Measurements from ENCODE around the gene HIGD1C.
A peak's percentile ranks its signal among the peaks of the same experiment; 100 is the strongest.
"Not testable (repeated sequence)": the region's sequence is repeated elsewhere in the genome, so short reads cannot be mapped to it uniquely, and the experiment has no call there.

HIGD1C gene

DNA sequence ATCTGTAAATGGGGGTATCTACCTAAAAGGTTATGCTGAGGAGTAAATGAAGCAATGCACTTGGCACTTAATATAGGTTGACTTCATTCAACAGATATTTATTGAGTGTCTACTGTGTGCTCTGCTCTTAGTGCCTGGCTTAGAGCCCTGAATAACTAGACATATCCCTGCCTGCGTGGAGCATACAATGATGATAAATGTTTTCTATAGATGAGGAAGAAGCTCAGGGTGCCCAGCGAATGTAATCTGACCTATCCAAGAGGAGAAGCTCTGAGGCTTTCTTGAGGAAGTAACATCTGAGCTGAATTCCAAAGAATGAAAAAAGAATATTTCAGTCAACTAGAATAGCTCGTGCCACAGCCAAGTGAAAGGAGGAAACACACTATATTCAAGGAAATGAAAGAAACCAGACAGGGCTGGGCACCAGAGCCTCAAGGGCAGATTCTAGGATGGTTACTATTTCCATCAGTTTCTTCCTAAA is 17.9 kb upstream of the HIGD1C start:
- DNase-seq = no peak

DNA sequence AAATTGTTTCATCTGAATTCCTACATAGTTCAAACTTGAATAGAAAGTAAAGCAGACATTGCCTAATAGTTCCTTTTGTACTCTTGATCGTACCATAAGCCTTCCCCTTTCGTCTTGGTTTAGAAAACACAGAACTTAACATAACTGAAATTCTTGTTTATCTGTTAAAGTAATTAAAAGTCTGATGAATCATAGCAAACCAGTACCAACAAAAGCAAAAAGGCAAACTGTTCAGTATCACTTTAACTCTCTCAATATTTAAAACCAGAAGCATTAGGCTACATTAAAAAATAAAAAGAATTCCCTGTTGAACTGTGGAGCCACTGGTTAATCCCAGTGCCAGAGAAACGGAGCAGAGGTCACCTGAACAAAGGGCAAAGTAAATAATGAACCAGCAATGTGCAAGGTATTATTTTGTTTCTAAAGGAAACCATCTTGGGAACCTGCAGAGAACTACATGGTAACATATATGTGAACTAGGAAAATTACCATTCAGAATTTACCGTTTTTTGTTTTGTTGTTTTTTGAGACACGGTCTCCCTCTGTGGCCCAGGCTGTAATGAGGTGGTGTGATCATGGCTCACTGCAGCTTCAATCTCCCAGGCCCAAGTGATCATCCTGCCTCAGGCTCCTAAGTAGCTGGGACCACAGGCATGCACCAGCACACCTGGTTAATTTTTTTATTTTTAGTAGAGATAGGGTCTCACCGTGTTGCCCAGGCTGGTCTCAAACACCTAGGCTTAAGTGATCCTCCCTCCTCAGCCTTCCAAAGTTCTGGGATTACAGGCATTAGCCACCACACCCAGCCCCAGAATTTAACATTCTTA is 17.1 kb upstream of the HIGD1C start:
- DNase-seq = peak; percentile 29

DNA sequence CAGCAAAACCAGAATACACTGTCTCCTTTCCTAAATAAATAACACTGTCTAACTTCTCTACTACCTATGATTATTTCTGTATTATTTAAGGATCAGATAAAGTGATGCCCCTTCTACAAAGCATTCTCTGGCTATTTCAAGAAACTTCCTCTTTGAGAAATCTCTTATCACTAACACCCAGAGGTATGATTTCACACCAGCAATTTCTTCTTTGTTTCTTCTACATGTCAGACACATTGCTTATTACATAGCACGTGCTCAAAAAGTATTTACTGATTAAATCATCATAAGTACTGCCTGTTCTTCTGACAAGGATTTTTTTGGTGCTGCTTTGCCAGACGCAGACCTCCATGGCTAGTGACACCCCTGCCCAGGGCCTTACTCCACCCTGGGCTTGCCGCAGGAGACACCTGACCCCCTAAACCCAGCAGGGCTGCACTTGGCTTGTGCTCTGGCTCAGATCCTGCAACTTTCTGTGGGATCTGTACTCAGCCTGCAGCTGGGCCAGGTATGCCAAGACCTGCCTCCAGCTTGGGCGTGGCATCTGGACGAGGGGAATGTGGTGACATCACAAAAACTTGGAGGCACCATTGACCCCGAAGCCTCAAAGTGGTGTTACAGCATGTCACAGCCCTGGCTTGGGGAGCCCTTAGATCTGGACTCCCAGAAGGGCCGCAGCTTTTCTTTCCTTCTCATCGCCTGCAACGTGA is 15.4 kb upstream of the HIGD1C start:
- DNase-seq = no peak

- no peak for DNase-seq
Observed at GRCh38 chr12:50937653-50938052, 14.7 kb upstream of the HIGD1C start.

DNA sequence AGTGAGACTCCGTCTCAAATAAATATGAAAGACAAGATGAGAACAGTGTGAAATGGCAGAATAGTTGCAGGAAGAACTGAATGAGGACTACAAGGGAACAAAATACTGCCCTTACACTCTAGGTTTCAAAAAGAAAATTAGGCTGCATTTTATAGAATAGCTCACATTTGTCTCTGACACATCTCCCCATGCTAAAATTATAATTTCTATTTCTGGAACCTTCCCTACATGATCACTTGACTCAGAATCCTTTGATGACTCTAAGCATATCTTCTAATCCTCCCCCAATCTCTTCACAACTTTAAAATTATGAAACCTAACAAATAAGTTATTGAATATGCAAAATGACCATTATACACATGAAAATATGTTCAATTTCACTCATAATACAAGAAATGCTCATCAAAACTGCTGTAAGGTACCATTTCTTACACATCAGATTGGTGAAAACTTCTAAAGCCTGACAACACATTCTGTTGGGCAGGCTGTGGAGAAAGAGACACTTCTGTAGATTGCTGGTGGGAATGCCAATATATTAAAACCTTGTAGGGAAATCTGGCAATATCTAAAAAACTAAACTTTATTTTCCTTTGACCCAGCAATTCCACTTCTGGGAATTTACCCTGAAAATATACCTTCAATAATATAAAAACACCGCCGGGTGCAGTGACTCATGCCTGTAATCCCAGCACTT is 4.3 kb upstream of the HIGD1C start:
- DNase-seq = no peak

- DNase-seq = no peak
Observed at GRCh38 chr12:50948798-50949197, 3.5 kb upstream of the HIGD1C start.

DNA sequence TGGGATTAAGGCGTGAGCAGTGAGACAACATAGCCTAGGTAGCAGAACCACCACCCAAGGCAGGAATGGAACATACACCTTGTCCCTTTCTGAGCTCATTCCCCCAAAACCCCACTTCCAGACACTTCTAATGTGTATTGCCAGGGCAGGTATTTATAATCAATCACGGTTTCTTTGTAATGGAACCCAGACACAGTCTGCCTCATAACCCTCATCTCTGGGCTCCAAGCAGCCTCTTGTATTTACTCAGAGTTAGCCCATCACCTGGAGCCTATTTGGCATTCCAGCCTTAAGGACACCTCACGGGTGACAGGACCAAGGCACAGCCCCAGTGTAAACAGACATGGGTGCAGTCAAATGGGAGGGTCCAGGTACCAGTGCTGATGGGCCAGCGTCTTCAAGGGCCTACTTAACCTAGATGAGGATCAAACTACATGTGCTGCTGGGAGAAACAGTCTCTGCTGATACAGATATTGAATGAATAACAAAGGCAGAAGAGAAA is 2.5 kb upstream of the HIGD1C start:
- DNase-seq = no peak

DNA sequence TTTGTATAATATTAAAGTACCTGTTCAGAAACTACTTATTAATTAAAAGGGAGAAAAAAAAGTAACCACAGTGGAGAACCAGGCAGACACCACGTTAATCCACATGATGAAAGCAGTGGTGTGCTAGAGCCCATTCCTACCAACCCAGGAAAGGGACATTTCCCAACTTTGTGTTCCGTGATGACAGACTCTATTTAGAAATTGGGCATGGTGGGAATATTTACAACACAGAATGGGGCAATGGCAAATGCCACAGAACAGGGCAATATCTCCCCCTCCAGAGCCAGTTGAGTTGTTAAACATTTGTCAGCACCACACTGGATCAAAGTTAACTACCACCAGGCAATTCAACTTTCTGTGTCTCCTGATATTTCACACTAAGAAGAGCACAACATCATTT is 1.2 kb upstream of the HIGD1C start:
- DNase-seq = no peak

GRCh38 chr12:50953047-50953446 is 703 bp downstream of the HIGD1C start:
- DNase-seq = no peak

GRCh38 chr12:50954789-50955188 is 2.4 kb downstream of the HIGD1C start:
- DNase-seq = not testable (repeated sequence)

DNA sequence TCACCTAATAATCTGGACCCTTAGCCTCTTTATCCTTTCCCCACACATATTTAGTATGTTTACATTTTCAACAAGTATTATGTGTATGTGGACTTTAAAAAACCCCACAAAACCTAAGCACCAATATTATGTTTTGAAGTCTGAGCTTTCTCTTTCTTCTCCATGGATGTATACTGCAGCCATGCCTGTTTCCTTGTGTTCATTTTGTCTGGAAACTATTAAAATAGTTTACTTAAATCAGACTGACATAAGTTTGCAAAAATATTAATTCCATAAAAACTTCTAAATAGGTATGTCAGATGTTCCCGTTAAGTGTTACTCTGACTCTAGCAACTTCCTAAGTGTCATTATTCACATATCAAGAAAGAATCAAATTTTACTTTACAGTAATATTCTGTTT is 2.9 kb downstream of the HIGD1C start:
- no peak for DNase-seq

DNA sequence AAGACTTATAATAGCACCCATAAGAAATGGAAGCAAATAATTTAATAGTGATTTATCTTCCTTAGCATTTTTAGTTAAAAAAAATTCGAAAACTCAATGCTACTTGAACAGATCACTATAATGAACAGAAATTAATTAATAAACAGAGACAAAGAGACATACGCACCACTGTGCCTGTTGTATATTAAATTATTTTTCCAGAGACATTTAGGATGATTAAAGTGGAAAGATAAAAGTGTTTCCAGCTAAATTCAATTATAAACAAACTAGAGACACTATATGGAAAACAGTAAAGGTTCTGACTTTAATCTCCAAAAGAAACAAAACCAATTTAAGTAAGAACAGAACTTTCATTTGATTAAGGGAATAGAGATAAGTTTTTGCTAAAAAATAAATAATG is 3.4 kb downstream of the HIGD1C start:
- no peak for DNase-seq

DNA sequence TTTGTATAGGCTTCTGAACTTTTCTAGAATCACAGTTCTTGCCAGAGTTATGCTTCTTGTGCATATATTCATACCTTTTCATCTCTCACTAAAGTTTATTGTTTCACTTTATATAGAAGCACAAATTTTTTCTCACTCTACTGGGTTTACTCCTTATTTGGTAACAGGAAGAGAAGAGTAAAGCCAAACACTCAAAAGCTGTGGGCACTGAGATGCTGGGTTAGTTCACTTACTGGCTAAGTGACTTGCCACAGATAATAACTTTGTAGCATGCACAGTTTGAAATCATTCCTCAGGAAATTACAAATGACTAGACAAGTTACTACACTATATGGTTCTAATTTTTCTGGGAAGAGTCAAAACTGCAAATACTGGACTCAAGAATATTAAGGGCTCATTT is 7.8 kb downstream of the HIGD1C start:
- DNase-seq = no peak

DNA sequence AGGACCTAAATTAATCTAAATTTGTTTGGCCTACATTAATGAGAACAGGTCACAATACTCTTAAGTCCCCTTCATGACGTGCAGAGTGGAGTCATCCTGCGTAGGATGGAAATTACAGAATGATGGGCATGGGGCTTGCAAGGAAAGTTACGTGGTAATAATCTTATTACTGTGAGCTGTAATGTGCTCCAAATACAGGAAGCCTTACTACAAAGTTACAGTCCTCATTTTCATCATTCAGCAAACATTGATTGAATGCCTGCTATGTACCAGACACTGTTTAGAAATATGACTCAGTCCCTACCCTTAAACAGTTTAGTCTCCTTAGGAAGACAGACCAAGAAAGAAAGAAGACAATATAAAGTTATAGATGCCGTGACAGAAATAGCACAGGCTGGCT is 9.4 kb downstream of the HIGD1C start:
- DNase-seq = no peak

GRCh38 chr12:50964432-50964831 is 12.1 kb downstream of the HIGD1C start:
- DNase-seq = no peak

DNA sequence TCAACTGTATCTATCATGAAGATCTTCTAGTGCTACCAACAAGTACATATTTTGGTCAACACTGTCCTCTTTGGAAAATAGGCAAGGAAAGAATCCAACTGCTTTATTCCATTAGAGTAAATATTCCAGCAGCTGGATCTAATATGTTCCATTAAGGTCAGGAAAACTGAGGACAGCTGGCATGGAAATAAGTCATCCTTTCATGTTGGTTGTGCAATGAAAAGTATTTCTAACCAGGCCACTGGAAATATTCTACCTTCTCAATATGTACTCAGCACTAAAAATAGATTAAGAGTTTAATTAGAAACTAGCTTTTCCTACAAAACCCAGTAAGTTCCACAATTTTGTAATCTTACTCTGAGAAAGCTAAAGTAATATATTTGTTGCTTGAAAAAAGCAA is 19.6 kb downstream of the HIGD1C start:
- no peak for DNase-seq

GRCh38 chr12:50979369-50980052 is 27.2 kb downstream of the HIGD1C start:
- no peak for DNase-seq

DNA sequence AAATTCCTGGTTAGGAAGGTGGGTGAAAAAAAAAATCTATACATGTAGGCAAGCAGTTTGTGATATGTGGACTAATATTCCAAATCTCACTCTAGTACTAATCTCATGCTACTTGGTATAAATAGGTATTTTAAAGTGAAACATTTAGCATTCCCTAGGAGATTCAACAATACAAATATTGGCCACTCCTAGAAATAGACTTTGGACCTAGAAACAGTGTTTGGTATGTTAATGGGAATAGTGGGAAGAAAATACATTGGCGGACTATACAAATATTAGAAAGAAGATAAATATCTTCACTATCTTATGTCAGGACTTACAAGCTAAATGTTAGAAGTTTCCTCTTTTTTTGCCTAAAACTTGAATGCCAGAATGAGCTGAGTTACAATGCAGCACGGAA is 28.2 kb downstream of the HIGD1C start:
- DNase-seq = no peak

- DNase-seq = no peak
Observed at GRCh38 chr12:50981319-50982239, 29.2 kb downstream of the HIGD1C start.

DNA sequence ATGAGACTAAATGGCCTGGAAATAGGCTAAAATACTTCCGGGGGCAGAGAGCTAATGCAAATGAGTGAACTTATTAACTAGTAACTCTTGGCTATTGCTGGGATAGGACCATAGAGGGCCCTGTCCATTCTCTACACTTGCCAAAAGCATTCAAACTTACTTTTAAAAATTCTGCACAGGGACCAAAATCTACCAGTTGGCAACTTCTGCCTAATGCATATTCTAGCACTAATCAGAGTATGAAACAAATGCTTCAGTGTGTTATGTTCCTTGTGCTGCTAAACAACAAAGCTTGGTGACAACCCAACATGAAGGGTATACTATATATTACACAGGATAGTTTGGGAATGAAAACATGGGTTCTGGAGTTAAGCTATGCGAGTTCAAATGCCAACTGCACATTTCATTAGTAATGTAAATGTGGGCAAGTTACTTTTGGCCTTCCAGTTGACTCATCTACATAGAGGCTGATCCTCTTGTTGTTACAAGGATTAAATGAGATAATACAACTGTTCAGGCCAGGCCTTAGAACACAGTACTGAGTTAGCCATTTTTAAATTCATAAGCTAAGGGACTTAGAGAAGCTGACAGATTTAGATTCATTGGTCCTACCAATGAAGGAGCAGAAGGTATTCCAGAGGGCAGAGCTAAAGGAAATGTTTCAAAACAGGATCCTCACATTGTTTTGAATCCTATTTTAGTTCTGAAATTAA is 32.4 kb downstream of the HIGD1C start:
- DNase-seq = peak; percentile 10

GRCh38 chr12:50985322-50985721 is 33.0 kb downstream of the HIGD1C start:
- peak; percentile 55 for DNase-seq

All from EL (cell line).